Activated CD8-positive, alpha-beta T cell treated with anti-CD3 and anti-CD28 coated beads for 36 hours (primary cell): ENCODE results near the gene MAP3K4. TPM values are rescaled to one million over a fixed set of nuclear protein-coding genes. Genes with fewer than 3 reads are reported as not detected.

Experiments used
- ATAC-seq: fragments of 200-7000 bp; cut with Tn5 transposase; one replicate; pipeline ENCODE4 v1.10.0; 2021; ENCODE audit warnings: mild to moderate bottlenecking, moderate library complexity
- CTCF ChIA-PET: fragments of 350-600 bp; sonication (Branson Sonifier 250); formaldehyde crosslinking; loops from one replicate; lab custom pipeline; 2021; ENCODE audit warnings: antibody characterized with exemption; lab: Charles Lee
- POLR2A ChIA-PET: fragments of 350-600 bp; sonication (Branson Sonifier 250); formaldehyde crosslinking; loops from one replicate; lab custom pipeline; 2021; ENCODE audit warnings: antibody characterized with exemption; lab: Charles Lee
- DNase-seq: peaks from one replicate; pipeline ENCODE4 v3.0.0-alpha.2; 2020
- H3K27ac Mint-ChIP-seq: one replicate; pipeline ENCODE4 v1.8.0; 2021; ENCODE audit warnings: mild to moderate bottlenecking, mixed read lengths
- H3K27me3 Mint-ChIP-seq: one replicate; pipeline ENCODE4 v1.8.0; 2021; ENCODE audit warnings: mixed read lengths
- H3K36me3 Mint-ChIP-seq: one replicate; pipeline ENCODE4 v1.8.0; 2021; ENCODE audit warnings: low read depth, mixed read lengths
- H3K4me1 Mint-ChIP-seq: one replicate; pipeline ENCODE4 v1.8.0; 2021; ENCODE audit warnings: low read depth, mixed read lengths
- H3K4me3 Mint-ChIP-seq: one replicate; pipeline ENCODE4 v1.8.0; 2021; ENCODE audit warnings: mild to moderate bottlenecking, moderate library complexity, mixed read lengths
- H3K9me3 Mint-ChIP-seq: one replicate; pipeline ENCODE4 v1.8.0; 2021; ENCODE audit warnings: mixed read lengths
- intact Hi-C: fragments of 100-400 bp; cut with micrococcal nuclease; formaldehyde crosslinking; loops from one replicate; pipeline ENCODE4 v1.10.0; 2022
- total RNA-seq, 2 experiments: library from RNA; stranded (reverse); gene quantifications; one replicate each; pipeline ENCODE4 v1.2.3, GENCODE V29; 2021
- TF ChIP-seq, protein P1 (sequence below): fragments of 200-600 bp; IDR thresholded peaks from one replicate; pipeline ENCODE4 v1.8.0; 2022; ENCODE audit warnings: antibody characterized with exemption, mild to moderate bottlenecking

The MAP3K4 gene
- total RNA-seq, 2 experiments from 2014 or later = 31.3 to 48.7 TPM

DNA sequence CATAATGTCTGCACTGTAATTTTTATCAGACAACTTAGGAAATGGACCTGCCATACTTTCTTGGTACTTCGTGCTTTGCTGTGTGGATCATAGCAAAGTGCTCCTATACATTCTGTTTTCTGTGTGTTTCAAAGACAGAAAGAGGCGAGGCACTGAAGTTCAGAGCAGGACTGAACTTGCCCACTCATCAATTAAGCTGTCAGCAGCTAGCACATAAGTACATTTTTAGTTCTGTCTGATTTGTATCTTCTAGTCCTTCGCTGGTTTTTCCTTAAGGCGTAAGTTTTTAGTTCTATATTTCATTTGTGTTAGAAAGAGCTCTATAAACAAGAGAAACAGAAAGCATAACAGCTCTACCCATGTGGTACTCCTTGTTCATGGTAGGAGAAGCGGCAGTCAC lies 42.1 kb downstream of the MAP3K4 start:
- H3K4me1 Mint-ChIP-seq = peaks cover 41% of the 10 kb centered on the region
- no peak overlapping the region for H3K4me3 Mint-ChIP-seq

DNA sequence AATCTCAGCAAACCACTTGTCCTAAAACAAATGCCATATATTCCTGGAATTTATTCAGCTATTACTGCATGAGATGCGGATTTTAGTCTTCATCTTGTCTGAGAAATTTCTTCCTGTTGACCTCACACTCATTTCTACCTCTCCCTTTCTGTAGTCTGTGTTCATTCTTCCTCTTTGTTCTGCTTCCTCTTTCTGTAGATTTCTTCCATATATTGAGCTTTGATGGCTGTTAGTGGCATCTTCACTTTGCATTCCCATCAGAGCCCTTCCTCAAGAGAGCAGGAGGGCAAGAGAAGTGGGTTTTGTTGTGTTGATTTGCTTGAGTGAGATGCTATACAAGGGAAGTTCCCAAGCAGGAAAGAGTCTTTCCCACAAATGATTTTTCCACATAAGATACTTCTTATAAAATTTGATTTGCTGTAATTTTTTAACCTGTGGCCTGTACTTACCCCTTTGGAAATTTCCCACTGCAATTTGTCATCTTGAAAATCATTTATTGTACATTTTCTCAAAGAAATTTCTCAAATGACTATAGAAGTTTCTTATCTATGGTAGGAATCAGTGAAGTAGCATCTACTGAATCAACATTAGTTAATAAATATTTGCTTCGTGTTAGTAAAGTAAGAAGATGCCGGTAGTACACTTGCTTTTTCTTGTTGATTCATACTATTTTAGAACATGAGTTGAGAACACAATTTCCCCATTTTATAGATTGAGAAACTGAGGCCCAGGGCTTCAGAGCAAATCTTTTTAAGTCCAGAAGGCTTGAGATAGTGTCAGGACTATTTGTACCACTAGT lies 43.8 kb downstream of the MAP3K4 start:
- no peak for DNase-seq
- H3K9me3 Mint-ChIP-seq = no peaks in the 10 kb centered on the region
- ATAC-seq = no peak
- no peak overlapping the region for H3K27ac Mint-ChIP-seq
- TF ChIP-seq, protein P1, sequence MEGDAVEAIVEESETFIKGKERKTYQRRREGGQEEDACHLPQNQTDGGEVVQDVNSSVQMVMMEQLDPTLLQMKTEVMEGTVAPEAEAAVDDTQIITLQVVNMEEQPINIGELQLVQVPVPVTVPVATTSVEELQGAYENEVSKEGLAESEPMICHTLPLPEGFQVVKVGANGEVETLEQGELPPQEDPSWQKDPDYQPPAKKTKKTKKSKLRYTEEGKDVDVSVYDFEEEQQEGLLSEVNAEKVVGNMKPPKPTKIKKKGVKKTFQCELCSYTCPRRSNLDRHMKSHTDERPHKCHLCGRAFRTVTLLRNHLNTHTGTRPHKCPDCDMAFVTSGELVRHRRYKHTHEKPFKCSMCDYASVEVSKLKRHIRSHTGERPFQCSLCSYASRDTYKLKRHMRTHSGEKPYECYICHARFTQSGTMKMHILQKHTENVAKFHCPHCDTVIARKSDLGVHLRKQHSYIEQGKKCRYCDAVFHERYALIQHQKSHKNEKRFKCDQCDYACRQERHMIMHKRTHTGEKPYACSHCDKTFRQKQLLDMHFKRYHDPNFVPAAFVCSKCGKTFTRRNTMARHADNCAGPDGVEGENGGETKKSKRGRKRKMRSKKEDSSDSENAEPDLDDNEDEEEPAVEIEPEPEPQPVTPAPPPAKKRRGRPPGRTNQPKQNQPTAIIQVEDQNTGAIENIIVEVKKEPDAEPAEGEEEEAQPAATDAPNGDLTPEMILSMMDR = no peak
- no peak overlapping the region for H3K4me3 Mint-ChIP-seq
- ChIA-PET POLR2A (no interaction called here), CTCF (interaction anchor here (1.0 kb wide), 1 partner anchor 104 kb away, joined by 3 read pairs; no protein-coding TSS in a partner anchor)
- intact Hi-C loops = no loop called here
- H3K36me3 Mint-ChIP-seq = peaks cover 26% of the 10 kb centered on the region
- peaks cover 27% of the 10 kb centered on the region for H3K4me1 Mint-ChIP-seq
- H3K27me3 Mint-ChIP-seq = no peaks in the 10 kb centered on the region

More for the DNA sequence above, 42.1 kb downstream of the MAP3K4 start:
- H3K27ac Mint-ChIP-seq = no peak overlapping the region
- no peaks in the 10 kb centered on the region for H3K9me3 Mint-ChIP-seq
- TF ChIP-seq, protein P1 = no peak
- no peak for ATAC-seq
- ChIA-PET CTCF (no interaction called here), POLR2A (interaction anchor here (0.7 kb wide), 1 partner anchor 20 kb away, joined by 3 read pairs; no protein-coding TSS in a partner anchor)
- no peaks in the 10 kb centered on the region for H3K27me3 Mint-ChIP-seq
- H3K36me3 Mint-ChIP-seq = peaks cover 17% of the 10 kb centered on the region
- no peak for DNase-seq
- intact Hi-C loops = no loop called here

DNA sequence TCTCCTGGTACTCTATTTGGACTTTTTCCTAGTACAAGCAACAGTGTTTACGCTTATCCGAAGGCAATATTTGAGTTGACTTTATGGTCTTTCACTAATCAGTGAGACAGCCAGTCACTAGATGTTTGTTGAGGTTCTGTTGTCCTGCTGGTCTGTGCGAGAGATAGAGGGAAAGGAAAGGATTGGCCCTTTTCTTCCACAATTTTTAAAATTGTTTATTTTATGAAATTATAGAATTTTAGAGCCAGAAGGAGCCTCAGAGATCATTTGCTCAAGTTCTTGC lies 44.4 kb downstream of the MAP3K4 start:
- intact Hi-C loops = no loop called here
- ChIA-PET POLR2A (no interaction called here), CTCF (interaction anchor here (1.0 kb wide), 1 partner anchor 105 kb away, joined by 3 read pairs; no protein-coding TSS in a partner anchor)
- Mint-ChIP-seq H3K27ac (no peak overlapping the region), H3K9me3 (no peaks in the 10 kb centered on the region), H3K4me3 (no peak overlapping the region), H3K27me3 (no peaks in the 10 kb centered on the region), H3K4me1 (peaks cover 25% of the 10 kb centered on the region), H3K36me3 (peaks cover 29% of the 10 kb centered on the region)
- ATAC-seq = no peak
- DNase-seq = no peak
- TF ChIP-seq, protein P1 = no peak

DNA sequence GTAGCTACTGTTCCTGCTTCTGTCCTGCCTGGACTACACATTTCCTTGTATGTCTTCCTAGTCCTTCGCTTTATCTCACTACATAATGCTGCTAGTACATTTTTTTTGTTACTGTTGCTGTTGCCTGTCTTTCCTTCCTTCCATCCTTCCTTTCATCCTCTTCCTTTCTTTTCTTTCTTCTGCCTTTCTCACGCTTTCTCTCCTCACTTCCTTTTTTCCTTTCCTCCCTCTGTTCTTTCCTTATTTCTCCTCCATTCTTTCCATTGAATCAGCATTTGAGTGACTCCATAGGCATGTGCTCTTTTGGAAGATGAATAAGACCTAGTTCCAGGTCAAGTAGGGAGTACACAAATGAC lies 46.3 kb downstream of the MAP3K4 start:
- ChIA-PET CTCF (no interaction called here), POLR2A (no interaction called here)
- Mint-ChIP-seq H3K4me3 (no peak overlapping the region), H3K27me3 (no peaks in the 10 kb centered on the region), H3K9me3 (no peaks in the 10 kb centered on the region), H3K4me1 (peaks cover 21% of the 10 kb centered on the region), H3K36me3 (peaks cover 33% of the 10 kb centered on the region), H3K27ac (no peak overlapping the region)
- DNase-seq (no peak), ATAC-seq (no peak)
- TF ChIP-seq, protein P1 = no peak
- intact Hi-C loops = no loop called here

DNA sequence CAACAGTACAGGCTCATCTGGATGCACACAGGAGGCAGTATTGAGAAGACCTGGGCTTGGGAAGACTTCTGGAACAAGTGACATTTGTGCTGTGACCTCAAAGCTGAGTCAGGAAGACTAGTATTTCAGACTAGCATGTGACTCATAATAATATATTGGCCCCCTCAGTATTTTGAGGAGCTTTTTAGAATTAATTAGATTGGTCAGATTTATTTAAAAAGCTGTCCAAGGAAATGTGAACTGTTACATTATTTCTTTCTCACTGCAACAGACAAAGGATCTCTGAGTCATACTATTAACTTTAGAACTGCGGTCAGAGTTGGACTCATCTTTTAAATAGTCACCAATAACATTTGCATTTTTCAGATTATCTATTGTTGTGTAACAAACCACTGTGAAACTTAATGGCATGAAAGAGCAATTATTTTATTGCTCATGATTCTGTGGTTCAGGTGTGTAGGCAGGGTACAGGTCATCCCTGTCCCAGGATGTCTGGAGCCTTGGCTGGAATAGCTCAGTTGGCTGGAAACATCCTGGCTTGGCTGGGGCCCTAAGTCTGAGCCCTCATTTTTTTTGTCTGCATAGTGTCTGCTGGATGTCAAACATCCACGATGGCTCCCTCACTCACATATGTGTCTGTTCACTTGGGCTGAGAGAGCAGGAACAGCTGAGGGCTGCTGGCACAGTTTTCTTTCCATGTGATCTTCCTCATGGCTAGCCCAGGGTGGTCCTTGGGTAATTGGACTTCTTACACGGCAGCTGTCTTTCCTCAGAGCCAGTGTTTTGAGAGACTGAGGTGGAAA lies 46.9 kb downstream of the MAP3K4 start:
- DNase-seq (no peak), ATAC-seq (peak; percentile 20)
- Mint-ChIP-seq H3K27ac (no peak overlapping the region), H3K9me3 (no peaks in the 10 kb centered on the region), H3K4me3 (no peak overlapping the region), H3K27me3 (no peaks in the 10 kb centered on the region), H3K36me3 (peaks cover 33% of the 10 kb centered on the region), H3K4me1 (peaks cover 21% of the 10 kb centered on the region)
- TF ChIP-seq, protein P1 = no peak
- ChIA-PET POLR2A (interaction anchor here (0.6 to 1.3 kb wide), 4 partner anchors 9 to 936 kb away, joined by 3 to 4 read pairs (median 3); no protein-coding TSS in a partner anchor), CTCF (no interaction called here)
- intact Hi-C loops = no loop called here
